Thoracic aorta (tissue), 2 donors: ENCODE measurements around the gene EPM2AIP1. TPM values are rescaled to one million over a fixed set of nuclear protein-coding genes. Genes with fewer than 3 reads are reported as not detected.
"Not testable (repeated sequence)": the region's sequence is repeated elsewhere in the genome, so short reads cannot be mapped to it uniquely, and the experiment has no call there.

Experiments used
- ATAC-seq: fragments of 150-250 bp; one replicate; pipeline ENCODE4 v1.8.0; 2017; ENCODE audit warnings: low read depth; ENCODE audit not compliant: insufficient number of reproducible peaks, low FRiP score
- DNase-seq: peaks from one replicate; pipeline ENCODE4 v3.0.0-alpha.2; 2020; ENCODE audit warnings: low spot score
- H3K27ac ChIP-seq, 2 donors: fragments of 200-600 bp; sonication (generic); 1 replicate in 1 of 2; 2 replicates in 1 of 2; pipeline ENCODE4 v1.5.1; 2016; ENCODE audit warnings: mild to moderate bottlenecking in 2 of 2, moderate library complexity in 2 of 2
- H3K27me3 ChIP-seq: fragments of 200-600 bp; sonication (generic); replicated peaks from 2 replicates; pipeline ENCODE4 v1.6.0; 2016; ENCODE audit warnings: mild to moderate bottlenecking; ENCODE audit not compliant: insufficient read depth
- H3K36me3 ChIP-seq: fragments of 200-600 bp; sonication (generic); one replicate; pipeline ENCODE4 v1.5.1; 2016
- H3K4me1 ChIP-seq, 2 donors: fragments of 200-600 bp; sonication (generic); 1 replicate in 1 of 2; 2 replicates in 1 of 2; pipeline versions ENCODE4 v1.5.1 to v1.6.0; 2016; ENCODE audit warnings: low read depth in 2 of 2, mild to moderate bottlenecking in 1 of 2; ENCODE audit not compliant: control insufficient read depth in 1 of 2
- H3K4me3 ChIP-seq: fragments of 200-600 bp; sonication (generic); 2 replicates; pipeline ENCODE4 v1.5.1; 2016; ENCODE audit warnings: mild to moderate bottlenecking
- H3K9me3 ChIP-seq: fragments of 200-600 bp; sonication (generic); 2 replicates; pipeline ENCODE4 v1.5.1; 2016
- CTCF ChIP-seq: fragments of 200-600 bp; sonication (generic); IDR thresholded peaks from one replicate; pipeline ENCODE4 v1.5.1; 2019; ENCODE audit warnings: antibody characterized with exemption
- total RNA-seq, 2 donors: library from RNA; depleted of rRNA; stranded (reverse); fragments of >200 nt; gene quantifications; one replicate each; pipeline versions ENCODE4 v1.1.0 to v1.2.3, GENCODE V29; 2016

The EPM2AIP1 gene
- total RNA-seq, 2 donors from 2014 or later = 11.2 to 32.6 TPM

GRCh38 chr3:36969540-36970432 lies 23.1 kb downstream of the EPM2AIP1 start:
- ATAC-seq (no peak), DNase-seq (no peak)
- Histone ChIP-seq H3K4me1 (no peaks in the 10 kb centered on the region), H3K36me3 (no peaks in the 10 kb centered on the region), H3K4me3 (no peak overlapping the region), H3K27ac (no peak overlapping the region), H3K9me3 (no peaks in the 10 kb centered on the region), H3K27me3 (no peaks in the 10 kb centered on the region)
- TF ChIP-seq CTCF = no peak

- Histone ChIP-seq H3K4me3 (no peak overlapping the region), H3K27me3 (no peaks in the 10 kb centered on the region), H3K9me3 (no peaks in the 10 kb centered on the region), H3K27ac (no peak overlapping the region), H3K36me3 (no peaks in the 10 kb centered on the region), H3K4me1 (no peaks in the 10 kb centered on the region)
- no peak for TF ChIP-seq CTCF
- no peak for ATAC-seq
- no peak for DNase-seq
Measured at GRCh38 chr3:36969085-36969484, 23.8 kb downstream of the EPM2AIP1 start.

GRCh38 chr3:36965440-36965839 lies 27.5 kb downstream of the EPM2AIP1 start:
- H3K4me1 ChIP-seq = no peaks in the 10 kb centered on the region
- no peak for DNase-seq
- no peak overlapping the region for H3K4me3 ChIP-seq
- no peaks in the 10 kb centered on the region for H3K36me3 ChIP-seq
- H3K27ac ChIP-seq = no peak overlapping the region
- TF ChIP-seq CTCF = no peak
- ATAC-seq = no peak
- no peaks in the 10 kb centered on the region for H3K9me3 ChIP-seq
- H3K27me3 ChIP-seq = no peaks in the 10 kb centered on the region

GRCh38 chr3:36964817-36965216 lies 28.1 kb downstream of the EPM2AIP1 start:
- no peaks in the 10 kb centered on the region for H3K27me3 ChIP-seq
- no peak for ATAC-seq
- DNase-seq = no peak
- no peak for TF ChIP-seq CTCF
- no peaks in the 10 kb centered on the region for H3K9me3 ChIP-seq
- H3K27ac ChIP-seq = no peak overlapping the region
- no peaks in the 10 kb centered on the region for H3K36me3 ChIP-seq
- H3K4me1 ChIP-seq = no peaks in the 10 kb centered on the region
- no peak overlapping the region for H3K4me3 ChIP-seq

- Histone ChIP-seq H3K4me3 (no peak overlapping the region), H3K4me1 (no peaks in the 10 kb centered on the region), H3K27ac (no peak overlapping the region), H3K27me3 (no peaks in the 10 kb centered on the region), H3K36me3 (no peaks in the 10 kb centered on the region), H3K9me3 (no peaks in the 10 kb centered on the region)
- TF ChIP-seq CTCF = no peak
- DNase-seq (no peak), ATAC-seq (no peak)
Measured at GRCh38 chr3:36964331-36964730, 28.6 kb downstream of the EPM2AIP1 start.

GRCh38 chr3:36963008-36963407 lies 29.9 kb downstream of the EPM2AIP1 start:
- H3K36me3 ChIP-seq, H3K27ac ChIP-seq, H3K4me3 ChIP-seq, H3K4me1 ChIP-seq, ATAC-seq, H3K9me3 ChIP-seq, H3K27me3 ChIP-seq, DNase-seq: not testable (repeated sequence)
